ENCODE data around the gene NACC2. TPM values are rescaled to one million over a fixed set of nuclear protein-coding genes. Genes with fewer than 3 reads are reported as not detected.

NACC2 gene
- total and polyA plus RNA-seq, 2 donors (not counting 3 experiments of a cell fraction or from before 2014, with no cell fraction given): 15.8 to 27.1 TPM

- dilution Hi-C loops (cut with MboI; ENCODE audit: extremely low pct_ligation_motif_present, low sequenced_read_pairs): no loop called here
- POLR2A ChIA-PET: no interaction called here
- FAIRE-seq: no peak
- CTCF ChIA-PET: interaction anchor here (0.7 to 7.2 kb wide), 6 partner anchors 17 to 157 kb away, joined by 3 to 148 read pairs (median 6); partner anchors contain the start of gene UBAC1
- DNase-seq (ENCODE audit: low read depth, low spot score): no peak
- Histone ChIP-seq H2AFZ (ENCODE audit: low read depth, low read length) (no peak overlapping the region), H3K36me3 (ENCODE audit: control insufficient read depth in 2 of 2, extremely low read depth in 1 of 2, insufficient read depth in 2 of 2, low read length in 2 of 2) (peaks cover 0 to 14% of the 10 kb centered on the region in 2 experiments), H3K4me1 (ENCODE audit: control insufficient read depth, extremely low read depth, insufficient read depth, low read length) (peaks cover 12% of the 10 kb centered on the region), H3K79me2 (ENCODE audit: control insufficient read depth, insufficient read depth, low read length) (peaks cover 16% of the 10 kb centered on the region), H3K27ac (ENCODE audit: insufficient read depth, low read depth, low read length) (peak overlapping the region; percentile 41), H3K9me3 (replicated peaks; ENCODE audit: control insufficient read depth, insufficient read depth, low read length) (no peaks in the 10 kb centered on the region), H4K20me1 (replicated peaks; ENCODE audit: control insufficient read depth, extremely low read depth, insufficient read depth, low read length) (no peaks in the 10 kb centered on the region), H3K9ac (replicated peaks; ENCODE audit: extremely low read depth, insufficient read depth, low read length) (peak overlapping the region; percentile 75), H3K4me3 (replicated peaks in 1 of 3; ENCODE audit: insufficient read depth in 1 of 3, low read depth in 1 of 3, low read length in 3 of 3) (peak overlapping the region; percentile 67 to 73 (median 70)), H3K27me3 (ENCODE audit: control insufficient read depth in 2 of 2, insufficient read depth in 2 of 2, low read length in 2 of 2) (no peaks in the 10 kb centered on the region), H3K4me2 (ENCODE audit: insufficient read depth, low read length) (peak overlapping the region; percentile 79), H3K9me1 (replicated peaks; ENCODE audit: control insufficient read depth, extremely low read depth, insufficient read depth, low read length) (no peaks in the 10 kb centered on the region)
- TF ChIP-seq POLR2A (IDR thresholded peaks at IDR 0.05; ENCODE audit: low read depth, low read length) (peak; percentile 43), FOS (IDR thresholded peaks at IDR 0.05; ENCODE audit: borderline replicate concordance, insufficient read depth, low read length) (no peak), EZH2 (IDR thresholded peaks at IDR 0.05; ENCODE audit: borderline replicate concordance, low read depth, low read length, severe bottlenecking) (no peak), POLR2AphosphoS5 (IDR thresholded peaks at IDR 0.05; ENCODE audit: insufficient read depth, low read depth, low read length) (no peak)
- intact Hi-C loops (cut with micrococcal nuclease): loop anchor here (1.0 to 5.0 kb wide), 6 partner anchors 9 to 211 kb away; partner anchors contain the start of genes CAMSAP1 and NACC2
- BruUV-seq (replicated peaks): no TSS peak
Measured at GRCh38 chr9:136117916-136118319, 22.8 kb upstream of the NACC2 start.

- no peak for TF ChIP-seq MYC (IDR thresholded peaks at IDR 0.05; ENCODE audit: low read depth, low read length)
- no peak for TF ChIP-seq GATA2 (IDR thresholded peaks at IDR 0.05; ENCODE audit: insufficient read depth, insufficient read length, low read depth, low read length)
- no peak for TF ChIP-seq POLR2AphosphoS5 (IDR thresholded peaks at IDR 0.05; ENCODE audit: insufficient read depth, low read depth, low read length)
- TF ChIP-seq EZH2 (IDR thresholded peaks at IDR 0.05; ENCODE audit: borderline replicate concordance, low read depth, low read length, severe bottlenecking): no peak
- TF ChIP-seq MAX (IDR thresholded peaks at IDR 0.05; ENCODE audit: insufficient read depth, insufficient read length): no peak
- no peak for TF ChIP-seq FOS (IDR thresholded peaks at IDR 0.05; ENCODE audit: borderline replicate concordance, insufficient read depth, low read length)
- TF ChIP-seq CTCF (IDR thresholded peaks at IDR 0.05; ENCODE audit: extremely low read depth in 1 of 2, insufficient read depth in 1 of 2, low read depth in 1 of 2, low read length in 2 of 2): no peak
- no peak for TF ChIP-seq JUN (IDR thresholded peaks at IDR 0.05; ENCODE audit: borderline replicate concordance, insufficient read depth, insufficient read length, low read depth)
- no peak for TF ChIP-seq POLR2A (IDR thresholded peaks at IDR 0.05; ENCODE audit: low read depth, low read length)
- ChIA-PET POLR2A (no interaction called here), CTCF (interaction anchor here (0.7 to 7.2 kb wide), 6 partner anchors 17 to 156 kb away, joined by 3 to 148 read pairs (median 6); partner anchors contain the start of gene UBAC1)
- FAIRE-seq: peak; percentile 71
- Histone ChIP-seq H4K20me1 (replicated peaks; ENCODE audit: control insufficient read depth, extremely low read depth, insufficient read depth, low read length) (no peaks in the 10 kb centered on the region), H2AFZ (ENCODE audit: low read depth, low read length) (no peak overlapping the region), H3K4me1 (ENCODE audit: control insufficient read depth, extremely low read depth, insufficient read depth, low read length) (peaks cover 12% of the 10 kb centered on the region), H3K9me1 (replicated peaks; ENCODE audit: control insufficient read depth, extremely low read depth, insufficient read depth, low read length) (no peaks in the 10 kb centered on the region), H3K79me2 (ENCODE audit: control insufficient read depth, insufficient read depth, low read length) (peaks cover 16% of the 10 kb centered on the region), H3K27ac (ENCODE audit: insufficient read depth, low read depth, low read length) (no peak overlapping the region), H3K9me3 (replicated peaks; ENCODE audit: control insufficient read depth, insufficient read depth, low read length) (no peaks in the 10 kb centered on the region), H3K27me3 (ENCODE audit: control insufficient read depth in 2 of 2, insufficient read depth in 2 of 2, low read length in 2 of 2) (no peaks in the 10 kb centered on the region), H3K4me3 (replicated peaks in 1 of 3; ENCODE audit: insufficient read depth in 1 of 3, low read depth in 1 of 3, low read length in 3 of 3) (peak overlapping the region; percentile 67 to 73 (median 70)), H3K4me2 (ENCODE audit: insufficient read depth, low read length) (peak overlapping the region; percentile 79), H3K36me3 (ENCODE audit: control insufficient read depth in 2 of 2, extremely low read depth in 1 of 2, insufficient read depth in 2 of 2, low read length in 2 of 2) (peaks cover 0 to 14% of the 10 kb centered on the region in 2 experiments), H3K9ac (replicated peaks; ENCODE audit: extremely low read depth, insufficient read depth, low read length) (peak overlapping the region; percentile 75)
- TSS peak; percentile 3 for BruUV-seq (replicated peaks)
- intact Hi-C loops (cut with micrococcal nuclease): loop anchor here (5.0 kb wide), 1 partner anchor 110 kb away; no protein-coding TSS in a partner anchor
- DNase-seq (ENCODE audit: low read depth, low spot score): no peak
- dilution Hi-C loops (cut with MboI; ENCODE audit: extremely low pct_ligation_motif_present, low sequenced_read_pairs): no loop called here
Measured at GRCh38 chr9:136117291-136117915, 22.3 kb upstream of the NACC2 start.
